ENCODE measurements around the gene BSND.

The BSND gene

DNA sequence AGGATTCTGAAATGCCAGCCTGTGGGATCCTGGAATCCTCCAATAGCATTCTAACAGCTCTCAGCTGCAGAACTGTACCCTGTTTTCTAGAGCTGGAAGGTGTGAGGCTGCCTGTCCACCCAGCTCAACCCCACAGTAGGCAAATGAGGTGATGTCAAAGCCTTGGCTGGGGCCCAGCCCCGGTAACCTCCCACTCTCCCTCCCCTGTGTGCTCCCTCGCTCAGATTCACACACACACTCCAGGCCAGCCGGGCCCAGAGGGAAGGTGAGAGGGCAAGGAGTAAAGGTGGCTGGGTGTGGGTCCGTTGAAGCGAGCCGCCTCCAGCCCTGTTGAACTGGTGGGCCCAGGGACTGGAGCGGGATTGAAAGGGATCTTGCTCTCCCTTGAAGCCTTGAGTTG, at the start of gene BSND:
BSND (plus strand) TSS at position 257 of the 400 bp plus-strand sequence. CDS start 254 bp downstream, outside the sequence.
- TF ChIP-seq, protein P1, sequence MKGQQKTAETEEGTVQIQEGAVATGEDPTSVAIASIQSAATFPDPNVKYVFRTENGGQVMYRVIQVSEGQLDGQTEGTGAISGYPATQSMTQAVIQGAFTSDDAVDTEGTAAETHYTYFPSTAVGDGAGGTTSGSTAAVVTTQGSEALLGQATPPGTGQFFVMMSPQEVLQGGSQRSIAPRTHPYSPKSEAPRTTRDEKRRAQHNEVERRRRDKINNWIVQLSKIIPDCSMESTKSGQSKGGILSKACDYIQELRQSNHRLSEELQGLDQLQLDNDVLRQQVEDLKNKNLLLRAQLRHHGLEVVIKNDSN (IDR thresholded peaks at IDR 0.05) = no peak
- 0 out of 2 replicates have a peak, but pooled peaks have one; percentile 36 for TF ChIP-seq NFIC (IDR thresholded peaks at IDR 0.05)

DNA sequence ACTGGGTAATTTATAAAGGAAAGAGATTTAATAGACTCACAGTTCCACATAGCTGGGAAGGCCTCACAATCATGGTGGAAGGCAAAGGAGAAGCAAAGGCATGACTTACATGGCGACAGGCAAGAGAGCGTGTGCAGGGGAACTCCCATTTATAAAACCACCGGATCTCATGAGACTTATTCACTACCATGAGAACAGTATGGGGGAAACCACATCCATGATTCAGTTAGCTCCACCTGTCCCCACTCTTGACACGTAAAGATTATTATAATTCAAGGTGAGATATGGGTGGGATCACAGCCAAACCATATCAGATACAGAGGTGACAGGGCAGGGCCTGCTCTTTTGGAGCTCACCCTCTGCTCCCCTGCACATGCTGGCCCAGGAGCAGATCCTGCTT, 49.7 kb upstream of the BSND start:
- TF ChIP-seq YY1 (IDR thresholded peaks at IDR 0.05; ENCODE audit: low read depth) = no peak
- TF ChIP-seq, protein P1 (IDR thresholded peaks at IDR 0.05) = no peak
- no peak for TF ChIP-seq CEBPB (IDR thresholded peaks at IDR 0.05)

GRCh38 chr1:54950006-54950368, 48.7 kb upstream of the BSND start:
- TF ChIP-seq TCF12 (IDR thresholded peaks at IDR 0.05; ENCODE audit: low read depth) (no peak), REST (IDR thresholded peaks at IDR 0.05; ENCODE audit: low read depth) (no peak), CEBPB (IDR thresholded peaks at IDR 0.05) (no peak)

- TF ChIP-seq RAD21 (IDR thresholded peaks at IDR 0.05; ENCODE audit: low read depth) = peak; percentile 97
- TF ChIP-seq CEBPB (IDR thresholded peaks at IDR 0.05) = 0 out of 2 replicates have a peak, but pooled peaks have one; percentile 26
- peak; percentile 73; the same call in 1 of the 2 replicates for TF ChIP-seq YY1 (IDR thresholded peaks at IDR 0.05; ENCODE audit: low read depth)
- TF ChIP-seq TAF1 (IDR thresholded peaks at IDR 0.05; ENCODE audit: low read depth) = peak; percentile 47; the same call in 1 of the 2 replicates
- no peak for TF ChIP-seq CREB1 (IDR thresholded peaks at IDR 0.05; ENCODE audit: low read depth)
Observed at GRCh38 chr1:54950369-54951163, 48.2 kb upstream of the BSND start.

- no peak for TF ChIP-seq EP300 (IDR thresholded peaks at IDR 0.05; ENCODE audit: borderline replicate concordance)
- no peak for TF ChIP-seq FOXM1 (IDR thresholded peaks at IDR 0.05; ENCODE audit: borderline replicate concordance, low read depth)
- no peak for TF ChIP-seq NFIC (IDR thresholded peaks at IDR 0.05)
- no peak for TF ChIP-seq CEBPB (IDR thresholded peaks at IDR 0.05)
- no peak for TF ChIP-seq TEAD4 (IDR thresholded peaks at IDR 0.05)
- TF ChIP-seq RAD21 (IDR thresholded peaks at IDR 0.05; ENCODE audit: low read depth) = no peak
- TF ChIP-seq REST (IDR thresholded peaks at IDR 0.05; ENCODE audit: low read depth) = no peak
- TF ChIP-seq, protein P1 (IDR thresholded peaks at IDR 0.05) = no peak
- no peak for TF ChIP-seq CREB1 (IDR thresholded peaks at IDR 0.05; ENCODE audit: low read depth)
Observed at GRCh38 chr1:54951810-54952226, 46.9 kb upstream of the BSND start.

- TF ChIP-seq TAF1 (IDR thresholded peaks at IDR 0.05; ENCODE audit: low read depth) (no peak), RAD21 (IDR thresholded peaks at IDR 0.05; ENCODE audit: low read depth) (no peak), FOXM1 (IDR thresholded peaks at IDR 0.05; ENCODE audit: borderline replicate concordance, low read depth) (no peak), CEBPB (IDR thresholded peaks at IDR 0.05) (no peak)
- TF ChIP-seq, protein P1 (IDR thresholded peaks at IDR 0.05) = peak; percentile 64
Observed at GRCh38 chr1:54952950-54953718, 45.6 kb upstream of the BSND start.
